Measurements from ENCODE around the gene SPNS1. TPM values are rescaled to one million over a fixed set of nuclear protein-coding genes. Genes with fewer than 3 reads are reported as not detected.

Gene SPNS1
- total RNA-seq, 1 donor from 2014 or later, result 11.6 TPM

DNA sequence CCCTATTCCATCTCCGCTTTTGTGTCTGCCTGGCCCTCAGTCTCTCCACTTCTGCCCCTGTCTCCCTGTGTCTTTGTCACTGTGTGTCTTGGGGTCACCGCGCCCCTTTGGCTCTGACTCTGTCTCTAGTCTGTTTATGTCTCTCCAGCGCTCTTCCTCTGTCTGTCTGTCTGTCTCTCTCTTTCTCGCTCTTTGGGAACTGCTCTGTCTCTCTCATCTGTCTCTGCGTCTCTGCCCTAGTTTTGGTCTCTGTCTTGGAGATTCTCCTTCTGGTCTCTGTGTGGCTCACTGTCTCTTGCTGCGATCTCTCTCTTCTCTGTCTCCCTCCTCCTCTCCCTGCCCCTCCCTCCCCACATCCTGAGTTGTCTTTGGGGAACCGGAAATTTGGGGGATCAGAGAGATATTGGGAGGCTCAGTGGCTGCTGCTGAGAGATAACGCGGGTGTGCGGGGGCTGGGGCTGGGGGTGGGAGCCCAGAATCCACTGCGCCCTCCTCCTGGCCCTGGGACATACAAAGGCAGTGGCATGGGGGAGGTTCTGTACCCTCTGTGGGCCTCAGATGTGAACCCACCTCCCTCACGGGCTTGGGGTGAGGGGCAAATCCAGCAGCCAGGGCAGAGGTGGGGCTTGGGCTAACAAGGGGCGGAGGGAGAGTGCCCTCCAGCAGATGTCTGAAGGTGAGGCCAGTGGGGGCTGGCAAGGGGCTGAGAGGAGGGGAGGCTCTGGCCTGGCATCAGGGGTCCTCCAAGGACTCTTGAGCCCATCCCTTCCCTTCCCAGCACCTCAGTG, 34.7 kb downstream of the SPNS1 start:
- Histone ChIP-seq H4K20me1 (ENCODE audit: low read depth) (no peaks in the 10 kb centered on the region), H3K27me3 (no peaks in the 10 kb centered on the region), H3K4me2 (no peak overlapping the region), H3K4me3 (no peak overlapping the region), H3K36me3 (no peaks in the 10 kb centered on the region), H3K79me2 (ENCODE audit: low read depth) (no peaks in the 10 kb centered on the region), H3F3A (ENCODE audit: low read depth) (no peaks in the 10 kb centered on the region), H3K9ac (no peak overlapping the region), H3K4me1 (no peaks in the 10 kb centered on the region), H3K9me3 (ENCODE audit: low read depth) (no peaks in the 10 kb centered on the region), H3K27ac (no peak overlapping the region), H2AFZ (replicated peaks) (no peak overlapping the region)
- Mint-ChIP-seq H3K27me3 (ENCODE audit: insufficient read depth, low read depth) (peaks cover 3% of the 10 kb centered on the region), H3K4me1 (no peaks in the 10 kb centered on the region), H3K36me3 (no peaks in the 10 kb centered on the region), H3K4me3 (no peak overlapping the region), H3K27ac (no peak overlapping the region), H3K9me3 (no peaks in the 10 kb centered on the region)
- DNase-seq (ENCODE audit: low spot score), result no peak
- TF ChIP-seq EZH2phosphoT487 (IDR thresholded peaks at IDR 0.05) (no peak), EZH2 (IDR thresholded peaks at IDR 0.05) (no peak)

DNA sequence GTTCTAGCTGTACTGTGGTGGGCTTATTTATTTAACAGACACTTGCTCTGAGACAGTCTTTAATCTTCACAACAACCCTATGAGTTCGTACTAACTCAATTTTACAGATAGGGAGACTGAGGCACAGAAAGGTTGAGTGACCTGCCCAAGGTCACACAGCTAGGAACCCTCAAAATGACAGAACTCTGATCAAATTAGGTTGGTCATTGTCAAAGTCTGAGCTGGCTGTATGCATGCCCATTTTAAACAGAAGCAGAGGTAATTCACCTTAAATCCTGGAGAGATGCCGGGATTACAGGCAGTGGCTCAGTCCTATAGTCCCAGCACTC, 35.2 kb downstream of the SPNS1 start:
- Histone ChIP-seq H3K4me3 (no peak overlapping the region), H4K20me1 (ENCODE audit: low read depth) (no peaks in the 10 kb centered on the region), H3K27ac (no peak overlapping the region), H2AFZ (replicated peaks) (no peak overlapping the region), H3K36me3 (no peaks in the 10 kb centered on the region), H3K27me3 (no peaks in the 10 kb centered on the region), H3K79me2 (ENCODE audit: low read depth) (no peaks in the 10 kb centered on the region), H3K9ac (no peak overlapping the region), H3K4me2 (no peak overlapping the region), H3K4me1 (no peaks in the 10 kb centered on the region), H3K9me3 (ENCODE audit: low read depth) (no peaks in the 10 kb centered on the region), H3F3A (ENCODE audit: low read depth) (no peaks in the 10 kb centered on the region)
- Mint-ChIP-seq H3K27me3 (ENCODE audit: insufficient read depth, low read depth) (peaks cover 3% of the 10 kb centered on the region), H3K4me3 (no peak overlapping the region), H3K27ac (no peak overlapping the region), H3K4me1 (no peaks in the 10 kb centered on the region), H3K36me3 (no peaks in the 10 kb centered on the region), H3K9me3 (no peaks in the 10 kb centered on the region)
- no peak for DNase-seq (ENCODE audit: low spot score)
- no peak for TF ChIP-seq CTCF (IDR thresholded peaks at IDR 0.05)
- no peak for TF ChIP-seq EZH2phosphoT487 (IDR thresholded peaks at IDR 0.05)
- TF ChIP-seq EZH2 (IDR thresholded peaks at IDR 0.05), result no peak

DNA sequence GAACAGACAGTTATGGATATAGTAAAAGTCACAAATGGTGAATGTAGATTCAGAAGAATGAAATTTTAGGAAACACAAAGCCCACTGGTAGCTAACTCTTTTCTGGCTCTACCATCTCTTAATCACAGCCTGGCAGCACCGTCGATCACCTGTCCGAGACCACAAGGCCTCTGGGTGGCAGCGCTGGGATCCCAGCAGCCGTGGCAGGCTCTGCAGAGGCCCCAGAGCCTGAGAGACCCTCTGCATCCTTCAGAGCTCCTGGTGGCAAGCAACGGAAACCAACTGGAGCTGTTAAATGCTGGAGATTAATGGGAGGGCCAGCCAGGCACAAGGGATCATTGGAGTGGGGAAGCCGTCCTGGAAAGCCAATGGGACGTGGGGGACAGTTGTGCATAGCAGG, 36.5 kb downstream of the SPNS1 start:
- H2AFZ ChIP-seq (replicated peaks), result peak overlapping the region; percentile 29
- Mint-ChIP-seq H3K27ac (no peak overlapping the region), H3K9me3 (no peaks in the 10 kb centered on the region), H3K27me3 (ENCODE audit: insufficient read depth, low read depth) (peaks cover 3% of the 10 kb centered on the region), H3K36me3 (no peaks in the 10 kb centered on the region), H3K4me1 (no peaks in the 10 kb centered on the region), H3K4me3 (no peak overlapping the region)
- H3K36me3 ChIP-seq, result no peaks in the 10 kb centered on the region
- no peaks in the 10 kb centered on the region for H3F3A ChIP-seq (ENCODE audit: low read depth)
- H3K27me3 ChIP-seq, result no peaks in the 10 kb centered on the region
- no peaks in the 10 kb centered on the region for H3K9me3 ChIP-seq (ENCODE audit: low read depth)
- H3K27ac ChIP-seq, result no peak overlapping the region
- no peaks in the 10 kb centered on the region for H3K4me1 ChIP-seq
- TF ChIP-seq EZH2 (IDR thresholded peaks at IDR 0.05), result no peak
- no peak for TF ChIP-seq EZH2phosphoT487 (IDR thresholded peaks at IDR 0.05)
- TF ChIP-seq CTCF (IDR thresholded peaks at IDR 0.05), result peak; percentile 31
- peak; percentile 48 for DNase-seq (ENCODE audit: low spot score)
- no peaks in the 10 kb centered on the region for H4K20me1 ChIP-seq (ENCODE audit: low read depth)
- no peak overlapping the region for H3K4me3 ChIP-seq
- no peaks in the 10 kb centered on the region for H3K79me2 ChIP-seq (ENCODE audit: low read depth)
- H3K9ac ChIP-seq, result no peak overlapping the region
- no peak overlapping the region for H3K4me2 ChIP-seq

DNA sequence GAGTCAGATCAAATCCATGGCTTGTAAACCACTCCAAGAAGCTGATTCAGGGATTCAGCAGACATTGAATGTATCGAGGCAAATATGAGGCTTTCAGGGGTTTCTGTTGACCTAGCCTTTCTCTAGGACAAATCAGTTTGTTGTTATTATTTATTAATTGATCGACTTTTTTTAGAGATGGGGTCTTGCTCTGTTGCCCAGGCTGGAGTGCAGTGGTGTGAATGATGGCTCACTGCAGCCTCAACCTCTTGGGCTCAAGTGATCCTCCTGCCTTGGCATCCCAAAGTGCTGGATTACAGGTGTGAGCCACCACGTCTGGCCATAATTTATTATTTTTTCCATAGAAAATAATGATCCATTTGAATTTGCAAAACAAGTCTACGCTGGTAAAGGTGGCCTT, 37.3 kb downstream of the SPNS1 start:
- no peaks in the 10 kb centered on the region for H3K4me1 Mint-ChIP-seq
- no peak for DNase-seq (ENCODE audit: low spot score)
- H3K9me3 ChIP-seq (ENCODE audit: low read depth), result no peaks in the 10 kb centered on the region
- no peaks in the 10 kb centered on the region for H4K20me1 ChIP-seq (ENCODE audit: low read depth)
- no peaks in the 10 kb centered on the region for H3K9me3 Mint-ChIP-seq
- no peaks in the 10 kb centered on the region for H3K79me2 ChIP-seq (ENCODE audit: low read depth)
- no peak overlapping the region for H2AFZ ChIP-seq (replicated peaks)
- H3K36me3 Mint-ChIP-seq, result no peaks in the 10 kb centered on the region
- H3K4me1 ChIP-seq, result no peaks in the 10 kb centered on the region
- TF ChIP-seq CTCF (IDR thresholded peaks at IDR 0.05) (no peak), EZH2phosphoT487 (IDR thresholded peaks at IDR 0.05) (no peak), EZH2 (IDR thresholded peaks at IDR 0.05) (no peak)
- no peak overlapping the region for H3K4me2 ChIP-seq
- H3K36me3 ChIP-seq, result no peaks in the 10 kb centered on the region
- H3K27me3 Mint-ChIP-seq (ENCODE audit: insufficient read depth, low read depth), result peaks cover 3% of the 10 kb centered on the region
- H3K9ac ChIP-seq, result no peak overlapping the region
- no peak overlapping the region for H3K27ac ChIP-seq
- no peak overlapping the region for H3K4me3 ChIP-seq
- no peaks in the 10 kb centered on the region for H3F3A ChIP-seq (ENCODE audit: low read depth)
- H3K4me3 Mint-ChIP-seq, result no peak overlapping the region
- no peaks in the 10 kb centered on the region for H3K27me3 ChIP-seq
- H3K27ac Mint-ChIP-seq, result no peak overlapping the region
